ENCODE results near the gene GSDMA. TPM values are rescaled to one million over a fixed set of nuclear protein-coding genes. Genes with fewer than 3 reads are reported as not detected.
"Not testable (repeated sequence)": the region's sequence is repeated elsewhere in the genome, so short reads cannot be mapped to it uniquely, and the experiment has no call there.

Gene GSDMA
- polyA plus RNA-seq, 1 experiment = not detected

DNA sequence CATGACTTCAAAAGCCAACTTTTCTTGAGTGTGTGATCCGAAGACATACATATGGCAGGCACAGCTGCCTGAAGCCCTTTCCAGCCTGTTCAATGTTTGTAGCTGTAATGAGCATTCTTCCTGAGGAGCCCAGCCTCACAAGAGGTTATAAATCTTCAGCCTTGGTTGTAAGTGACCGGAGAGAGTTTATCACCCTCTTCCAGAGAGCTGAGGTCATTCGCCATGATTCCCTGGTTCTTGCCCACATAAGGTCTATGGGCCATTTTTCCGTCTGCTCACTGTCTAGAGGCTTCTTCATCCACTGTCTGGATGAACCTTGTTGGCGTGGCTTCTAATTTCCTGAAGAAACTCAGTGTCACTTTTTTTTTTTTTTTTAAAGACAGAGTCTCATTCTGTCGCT lies 42.7 kb downstream of the GSDMA start:
- POLR2A ChIA-PET = no interaction called here
- CTCF ChIA-PET = interaction anchor here (0.5 to 2.3 kb wide), 3 partner anchors 22 to 410 kb away, joined by 3 to 7 read pairs (median 4); no protein-coding TSS in a partner anchor
- H3K4me3 ChIP-seq (ENCODE audit: low read depth, low read length) = no peak overlapping the region

GRCh38 chr17:40010946-40011500 lies 48.2 kb downstream of the GSDMA start:
- H3K27me3 ChIP-seq (ENCODE audit: control insufficient read depth, insufficient read depth, low read length); H3K4me3 ChIP-seq (ENCODE audit: low read depth, low read length); H3K36me3 ChIP-seq (ENCODE audit: control insufficient read depth, insufficient read depth, low read length); POLR2A ChIA-PET; DNase-seq (ENCODE audit: low read depth): not testable (repeated sequence)
- CTCF ChIA-PET = interaction anchor here (1.1 to 5.1 kb wide), 2 partner anchors 11 to 16 kb away, joined by 3 to 31 read pairs; no protein-coding TSS in a partner anchor

More for the DNA sequence above, 42.7 kb downstream of the GSDMA start:
- Histone ChIP-seq H3K36me3 (ENCODE audit: control insufficient read depth, insufficient read depth, low read length) (no peaks in the 10 kb centered on the region), H3K27me3 (ENCODE audit: control insufficient read depth, insufficient read depth, low read length) (no peaks in the 10 kb centered on the region)
- TF ChIP-seq, protein P1, sequence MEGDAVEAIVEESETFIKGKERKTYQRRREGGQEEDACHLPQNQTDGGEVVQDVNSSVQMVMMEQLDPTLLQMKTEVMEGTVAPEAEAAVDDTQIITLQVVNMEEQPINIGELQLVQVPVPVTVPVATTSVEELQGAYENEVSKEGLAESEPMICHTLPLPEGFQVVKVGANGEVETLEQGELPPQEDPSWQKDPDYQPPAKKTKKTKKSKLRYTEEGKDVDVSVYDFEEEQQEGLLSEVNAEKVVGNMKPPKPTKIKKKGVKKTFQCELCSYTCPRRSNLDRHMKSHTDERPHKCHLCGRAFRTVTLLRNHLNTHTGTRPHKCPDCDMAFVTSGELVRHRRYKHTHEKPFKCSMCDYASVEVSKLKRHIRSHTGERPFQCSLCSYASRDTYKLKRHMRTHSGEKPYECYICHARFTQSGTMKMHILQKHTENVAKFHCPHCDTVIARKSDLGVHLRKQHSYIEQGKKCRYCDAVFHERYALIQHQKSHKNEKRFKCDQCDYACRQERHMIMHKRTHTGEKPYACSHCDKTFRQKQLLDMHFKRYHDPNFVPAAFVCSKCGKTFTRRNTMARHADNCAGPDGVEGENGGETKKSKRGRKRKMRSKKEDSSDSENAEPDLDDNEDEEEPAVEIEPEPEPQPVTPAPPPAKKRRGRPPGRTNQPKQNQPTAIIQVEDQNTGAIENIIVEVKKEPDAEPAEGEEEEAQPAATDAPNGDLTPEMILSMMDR (IDR thresholded peaks at IDR 0.05; ENCODE audit: insufficient read depth, low read depth, low read length) = no peak
- DNase-seq (ENCODE audit: low read depth) = no peak

DNA sequence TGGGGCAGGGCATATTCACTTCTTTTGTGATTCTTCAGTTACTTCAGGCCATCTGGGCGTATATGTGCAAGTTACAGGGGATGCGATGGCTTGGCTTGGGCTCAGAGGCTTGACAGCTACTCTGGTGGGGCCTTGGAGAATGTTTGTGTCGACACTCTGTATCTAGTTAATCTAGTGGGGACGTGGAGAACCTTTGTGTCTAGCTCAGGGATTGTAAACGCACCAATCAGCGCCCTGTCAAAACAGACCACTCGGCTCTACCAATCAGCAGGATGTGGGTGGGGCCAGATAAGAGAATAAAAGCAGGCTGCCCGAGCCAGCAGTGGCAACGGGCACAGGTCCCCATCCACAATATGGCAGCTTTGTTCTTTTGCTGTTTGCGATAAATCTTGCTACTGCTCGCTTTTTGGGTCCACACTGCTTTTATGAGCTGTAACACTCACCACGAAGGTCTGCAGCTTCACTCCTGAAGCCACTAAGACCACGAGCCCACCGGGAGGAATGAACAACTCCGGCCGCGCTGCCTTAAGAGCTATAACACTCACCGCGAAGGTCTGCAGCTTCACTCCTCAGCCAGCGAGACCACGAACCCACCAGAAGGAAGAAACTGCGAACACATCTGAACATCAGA lies 49.3 kb downstream of the GSDMA start:
- H3K36me3 ChIP-seq (ENCODE audit: control insufficient read depth, insufficient read depth, low read length); POLR2A ChIA-PET; DNase-seq (ENCODE audit: low read depth); H3K27me3 ChIP-seq (ENCODE audit: control insufficient read depth, insufficient read depth, low read length); H3K4me3 ChIP-seq (ENCODE audit: low read depth, low read length): not testable (repeated sequence)
- CTCF ChIA-PET = interaction anchor here (1.3 to 8.0 kb wide), 7 partner anchors 10 to 179 kb away, joined by 3 to 133 read pairs (median 10); no protein-coding TSS in a partner anchor

- CTCF ChIA-PET = interaction anchor here (0.6 to 8.0 kb wide), 18 partner anchors 7 to 270 kb away, joined by 3 to 133 read pairs (median 6); no protein-coding TSS in a partner anchor
- H3K27me3 ChIP-seq (ENCODE audit: control insufficient read depth, insufficient read depth, low read length) = no peaks in the 10 kb centered on the region
Measured at GRCh38 chr17:40014375-40014980, 51.7 kb downstream of the GSDMA start.

DNA sequence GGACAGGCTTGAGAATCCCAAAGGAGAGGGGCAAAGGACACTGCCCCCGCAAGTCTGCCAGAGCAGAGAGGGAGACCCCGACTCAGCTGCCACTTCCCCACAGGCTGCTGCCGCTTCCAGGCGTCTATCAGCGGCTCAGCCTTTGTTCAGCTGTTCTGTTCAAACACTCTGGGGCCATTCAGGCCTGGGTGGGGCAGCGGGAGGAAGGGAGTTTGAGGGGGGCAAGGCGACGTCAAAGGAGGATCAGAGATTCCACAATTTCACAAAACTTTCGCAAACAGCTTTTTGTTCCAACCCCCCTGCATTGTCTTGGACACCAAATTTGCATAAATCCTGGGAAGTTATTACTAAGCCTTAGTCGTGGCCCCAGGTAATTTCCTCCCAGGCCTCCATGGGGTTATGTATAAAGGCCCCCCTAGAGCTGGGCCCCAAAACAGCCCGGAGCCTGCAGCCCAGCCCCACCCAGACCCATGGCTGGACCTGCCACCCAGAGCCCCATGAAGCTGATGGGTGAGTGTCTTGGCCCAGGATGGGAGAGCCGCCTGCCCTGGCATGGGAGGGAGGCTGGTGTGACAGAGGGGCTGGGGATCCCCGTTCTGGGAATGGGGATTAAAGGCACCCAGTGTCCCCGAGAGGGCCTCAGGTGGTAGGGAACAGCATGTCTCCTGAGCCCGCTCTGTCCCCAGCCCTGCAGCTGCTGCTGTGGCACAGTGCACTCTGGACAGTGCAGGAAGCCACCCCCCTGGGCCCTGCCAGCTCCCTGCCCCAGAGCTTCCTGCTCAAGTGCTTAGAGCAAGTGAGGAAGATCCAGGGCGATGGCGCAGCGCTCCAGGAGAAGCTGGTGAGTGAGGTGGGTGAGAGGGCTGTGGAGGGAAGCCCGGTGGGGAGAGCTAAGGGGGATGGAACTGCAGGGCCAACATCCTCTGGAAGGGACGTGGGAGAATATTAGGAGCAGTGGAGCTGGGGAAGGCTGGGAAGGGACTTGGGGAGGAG lies 52.5 kb downstream of the GSDMA start, which contains the start of gene CSF3:
CSF3 (plus strand) TSS at position 436 of the 993 bp plus-strand sequence; CDS start at position 471, 35 bp downstream.
- peaks cover 5% of the 10 kb centered on the region; the same call in 1 of the 2 replicates for H3K36me3 ChIP-seq (ENCODE audit: control insufficient read depth, insufficient read depth, low read length)
- H3K27me3 ChIP-seq (ENCODE audit: control insufficient read depth, insufficient read depth, low read length) = no peaks in the 10 kb centered on the region
- POLR2A ChIA-PET = no interaction called here
- CTCF ChIA-PET = interaction anchor here (0.6 to 8.0 kb wide), 19 partner anchors 11 to 275 kb away, joined by 3 to 133 read pairs (median 5); partner anchors contain the start of gene CASC3
- no peak for DNase-seq (ENCODE audit: low read depth)
- TF ChIP-seq, protein P1 (IDR thresholded peaks at IDR 0.05; ENCODE audit: insufficient read depth, low read depth, low read length) = no peak
- H3K4me3 ChIP-seq (ENCODE audit: low read depth, low read length) = no peak within 1 kb of the TSS

More at GRCh38 chr17:40014375-40014980, 51.7 kb downstream of the GSDMA start:
- no peak overlapping the region for H3K4me3 ChIP-seq (ENCODE audit: low read depth, low read length)
- POLR2A ChIA-PET = no interaction called here
- TF ChIP-seq, protein P1 (IDR thresholded peaks at IDR 0.05; ENCODE audit: insufficient read depth, low read depth, low read length) = no peak
- H3K36me3 ChIP-seq (ENCODE audit: control insufficient read depth, insufficient read depth, low read length) = no peaks in the 10 kb centered on the region
- no peak for DNase-seq (ENCODE audit: low read depth)
